ENCODE measurements around the gene UNG. TPM values are rescaled to one million over a fixed set of nuclear protein-coding genes. Genes with fewer than 3 reads are reported as not detected.

Gene UNG
- total and polyA plus RNA-seq, 2 experiments from 2014 or later = 90.5 to 209 TPM

- H3K27ac Mint-ChIP-seq = no peak overlapping the region
These were observed 11.8 kb upstream of the UNG start for GRCh38 chr12:109085590-109085989.

More at GRCh38 chr12:109085590-109085989, 11.8 kb upstream of the UNG start:
- no peak for ATAC-seq
- Histone ChIP-seq H3K27ac (ENCODE audit: low read depth) (no peak overlapping the region), H3F3A (replicated peaks; ENCODE audit: low read depth) (no peaks in the 10 kb centered on the region), H3K4me1 (ENCODE audit: insufficient read depth) (no peaks in the 10 kb centered on the region), H3K9me2 (ENCODE audit: insufficient read depth) (no peaks in the 10 kb centered on the region), H4K20me1 (replicated peaks; ENCODE audit: insufficient read depth) (no peaks in the 10 kb centered on the region), H3K27me3 (ENCODE audit: insufficient read depth) (no peaks in the 10 kb centered on the region), H3K4me3 (no peak overlapping the region), H3K4me2 (no peak overlapping the region), H3K36me3 (ENCODE audit: insufficient read depth) (0 out of 2 replicates have a peak, but pooled peaks cover 8% of the 10 kb centered on the region), H3K79me2 (replicated peaks; ENCODE audit: insufficient read depth) (no peaks in the 10 kb centered on the region), H2AFZ (no peak overlapping the region)
- H3K36me3 Mint-ChIP-seq (ENCODE audit: low read depth) = peaks cover 26% of the 10 kb centered on the region
- DNase-seq (ENCODE audit: low spot score) = no peak
- H3K4me1 Mint-ChIP-seq = no peaks in the 10 kb centered on the region
- H3K27me3 Mint-ChIP-seq (ENCODE audit: insufficient read depth, low read depth, poor library complexity) = no peaks in the 10 kb centered on the region
- H3K4me3 Mint-ChIP-seq = no peak overlapping the region
- TF ChIP-seq EZH2 (IDR thresholded peaks at IDR 0.05; ENCODE audit: low read depth, unreplicated experiment) = no peak
- TF ChIP-seq POLR2AphosphoS5 (IDR thresholded peaks at IDR 0.05; ENCODE audit: low read depth) = no peak
- TF ChIP-seq ZNF331 (CRISPR knock-in tag; IDR thresholded peaks at IDR 0.05; ENCODE audit: low read depth) = no peak
- no peak for TF ChIP-seq EZH2phosphoT487 (IDR thresholded peaks at IDR 0.05; ENCODE audit: unreplicated experiment)
- no peak for TF ChIP-seq NANOG (IDR thresholded peaks at IDR 0.05; ENCODE audit: borderline replicate concordance)
- no peak for TF ChIP-seq JUNB (IDR thresholded peaks at IDR 0.05; ENCODE audit: unreplicated experiment)
- TF ChIP-seq, protein P1, sequence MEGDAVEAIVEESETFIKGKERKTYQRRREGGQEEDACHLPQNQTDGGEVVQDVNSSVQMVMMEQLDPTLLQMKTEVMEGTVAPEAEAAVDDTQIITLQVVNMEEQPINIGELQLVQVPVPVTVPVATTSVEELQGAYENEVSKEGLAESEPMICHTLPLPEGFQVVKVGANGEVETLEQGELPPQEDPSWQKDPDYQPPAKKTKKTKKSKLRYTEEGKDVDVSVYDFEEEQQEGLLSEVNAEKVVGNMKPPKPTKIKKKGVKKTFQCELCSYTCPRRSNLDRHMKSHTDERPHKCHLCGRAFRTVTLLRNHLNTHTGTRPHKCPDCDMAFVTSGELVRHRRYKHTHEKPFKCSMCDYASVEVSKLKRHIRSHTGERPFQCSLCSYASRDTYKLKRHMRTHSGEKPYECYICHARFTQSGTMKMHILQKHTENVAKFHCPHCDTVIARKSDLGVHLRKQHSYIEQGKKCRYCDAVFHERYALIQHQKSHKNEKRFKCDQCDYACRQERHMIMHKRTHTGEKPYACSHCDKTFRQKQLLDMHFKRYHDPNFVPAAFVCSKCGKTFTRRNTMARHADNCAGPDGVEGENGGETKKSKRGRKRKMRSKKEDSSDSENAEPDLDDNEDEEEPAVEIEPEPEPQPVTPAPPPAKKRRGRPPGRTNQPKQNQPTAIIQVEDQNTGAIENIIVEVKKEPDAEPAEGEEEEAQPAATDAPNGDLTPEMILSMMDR (conservative IDR thresholded peaks at IDR 0.05; ENCODE audit: low read depth in 2 of 2) = no peak
- TF ChIP-seq ZNF114 (CRISPR knock-in tag; IDR thresholded peaks at IDR 0.05) = no peak
- TF ChIP-seq, protein P2, sequence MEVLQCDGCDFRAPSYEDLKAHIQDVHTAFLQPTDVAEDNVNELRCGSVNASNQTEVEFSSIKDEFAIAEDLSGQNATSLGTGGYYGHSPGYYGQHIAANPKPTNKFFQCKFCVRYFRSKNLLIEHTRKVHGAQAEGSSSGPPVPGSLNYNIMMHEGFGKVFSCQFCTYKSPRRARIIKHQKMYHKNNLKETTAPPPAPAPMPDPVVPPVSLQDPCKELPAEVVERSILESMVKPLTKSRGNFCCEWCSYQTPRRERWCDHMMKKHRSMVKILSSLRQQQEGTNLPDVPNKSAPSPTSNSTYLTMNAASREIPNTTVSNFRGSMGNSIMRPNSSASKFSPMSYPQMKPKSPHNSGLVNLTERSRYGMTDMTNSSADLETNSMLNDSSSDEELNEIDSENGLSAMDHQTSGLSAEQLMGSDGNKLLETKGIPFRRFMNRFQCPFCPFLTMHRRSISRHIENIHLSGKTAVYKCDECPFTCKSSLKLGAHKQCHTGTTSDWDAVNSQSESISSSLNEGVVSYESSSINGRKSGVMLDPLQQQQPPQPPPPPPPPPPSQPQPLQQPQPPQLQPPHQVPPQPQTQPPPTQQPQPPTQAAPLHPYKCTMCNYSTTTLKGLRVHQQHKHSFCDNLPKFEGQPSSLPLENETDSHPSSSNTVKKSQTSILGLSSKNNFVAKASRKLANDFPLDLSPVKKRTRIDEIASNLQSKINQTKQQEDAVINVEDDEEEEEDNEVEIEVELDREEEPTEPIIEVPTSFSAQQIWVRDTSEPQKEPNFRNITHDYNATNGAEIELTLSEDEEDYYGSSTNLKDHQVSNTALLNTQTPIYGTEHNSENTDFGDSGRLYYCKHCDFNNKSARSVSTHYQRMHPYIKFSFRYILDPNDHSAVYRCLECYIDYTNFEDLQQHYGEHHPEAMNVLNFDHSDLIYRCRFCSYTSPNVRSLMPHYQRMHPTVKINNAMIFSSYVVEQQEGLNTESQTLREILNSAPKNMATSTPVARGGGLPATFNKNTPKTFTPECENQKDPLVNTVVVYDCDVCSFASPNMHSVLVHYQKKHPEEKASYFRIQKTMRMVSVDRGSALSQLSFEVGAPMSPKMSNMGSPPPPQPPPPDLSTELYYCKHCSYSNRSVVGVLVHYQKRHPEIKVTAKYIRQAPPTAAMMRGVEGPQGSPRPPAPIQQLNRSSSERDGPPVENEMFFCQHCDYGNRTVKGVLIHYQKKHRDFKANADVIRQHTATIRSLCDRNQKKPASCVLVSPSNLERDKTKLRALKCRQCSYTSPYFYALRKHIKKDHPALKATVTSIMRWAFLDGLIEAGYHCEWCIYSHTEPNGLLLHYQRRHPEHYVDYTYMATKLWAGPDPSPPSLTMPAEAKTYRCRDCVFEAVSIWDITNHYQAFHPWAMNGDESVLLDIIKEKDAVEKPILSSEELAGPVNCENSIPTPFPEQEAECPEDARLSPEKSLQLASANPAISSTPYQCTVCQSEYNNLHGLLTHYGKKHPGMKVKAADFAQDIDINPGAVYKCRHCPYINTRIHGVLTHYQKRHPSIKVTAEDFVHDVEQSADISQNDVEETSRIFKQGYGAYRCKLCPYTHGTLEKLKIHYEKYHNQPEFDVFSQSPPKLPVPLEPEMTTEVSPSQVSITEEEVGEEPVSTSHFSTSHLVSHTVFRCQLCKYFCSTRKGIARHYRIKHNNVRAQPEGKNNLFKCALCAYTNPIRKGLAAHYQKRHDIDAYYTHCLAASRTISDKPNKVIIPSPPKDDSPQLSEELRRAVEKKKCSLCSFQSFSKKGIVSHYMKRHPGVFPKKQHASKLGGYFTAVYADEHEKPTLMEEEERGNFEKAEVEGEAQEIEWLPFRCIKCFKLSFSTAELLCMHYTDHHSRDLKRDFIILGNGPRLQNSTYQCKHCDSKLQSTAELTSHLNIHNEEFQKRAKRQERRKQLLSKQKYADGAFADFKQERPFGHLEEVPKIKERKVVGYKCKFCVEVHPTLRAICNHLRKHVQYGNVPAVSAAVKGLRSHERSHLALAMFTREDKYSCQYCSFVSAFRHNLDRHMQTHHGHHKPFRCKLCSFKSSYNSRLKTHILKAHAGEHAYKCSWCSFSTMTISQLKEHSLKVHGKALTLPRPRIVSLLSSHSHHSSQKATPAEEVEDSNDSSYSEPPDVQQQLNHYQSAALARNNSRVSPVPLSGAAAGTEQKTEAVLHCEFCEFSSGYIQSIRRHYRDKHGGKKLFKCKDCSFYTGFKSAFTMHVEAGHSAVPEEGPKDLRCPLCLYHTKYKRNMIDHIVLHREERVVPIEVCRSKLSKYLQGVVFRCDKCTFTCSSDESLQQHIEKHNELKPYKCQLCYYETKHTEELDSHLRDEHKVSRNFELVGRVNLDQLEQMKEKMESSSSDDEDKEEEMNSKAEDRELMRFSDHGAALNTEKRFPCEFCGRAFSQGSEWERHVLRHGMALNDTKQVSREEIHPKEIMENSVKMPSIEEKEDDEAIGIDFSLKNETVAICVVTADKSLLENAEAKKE (CRISPR knock-in tag; IDR thresholded peaks at IDR 0.05) = no peak
- no peak for TF ChIP-seq ETS1 (IDR thresholded peaks at IDR 0.05)
- no peak for TF ChIP-seq CREB1 (CRISPR knock-in tag; IDR thresholded peaks at IDR 0.05; ENCODE audit: low read depth)
- no peaks in the 10 kb centered on the region for H3K9me3 Mint-ChIP-seq
